ENCODE results near the gene EOMES.

GRCh38 chr3:27714692-27715453 lies 7.2 kb downstream of the EOMES start:
- no peak for TF ChIP-seq CTCF (IDR thresholded peaks at IDR 0.05)
- TF ChIP-seq POLR2A (IDR thresholded peaks at IDR 0.05), result no peak

Data from gastroesophageal sphincter (tissue), 3 donors.